Spleen (tissue), 7 donors: ENCODE data around the gene SLC8B1.

Experiments used
- CTCF ChIP-seq, 11 experiments: fragments of 200-600 bp in 7 of 11; fragments of 450-650 bp in 4 of 11; sonication (generic) in 4 of 11; IDR thresholded peaks in 8 of 11; conservative IDR thresholded peaks in 3 of 11; 1 replicate in 7 of 11; 2 replicates in 4 of 11; pipeline versions ENCODE4 v1.4.0 to v1.8.0; 2016 to 2021; ENCODE audit warnings: antibody characterized with exemption in 11 of 11, inconsistent platforms in 4 of 11, mild to moderate bottlenecking in 1 of 11
- POLR2A ChIP-seq, 3 donors: fragments of 450-650 bp; IDR thresholded peaks; one replicate each; pipeline ENCODE4 v1.5.1; 2017; ENCODE audit warnings: antibody characterized with exemption in 3 of 3, mild to moderate bottlenecking in 1 of 3
- POLR2AphosphoS5 ChIP-seq, 3 donors: sonication (generic); formaldehyde crosslinking; IDR thresholded peaks; one replicate each; pipeline ENCODE4 v1.5.1; 2017; ENCODE audit warnings: antibody characterized with exemption in 3 of 3
- donor health status: DM: no; HTN: no; CAD: no; lungs with moderate emphysema.
- donor health status: DM: no; HTN: no; CAD: no.
- donor health status: DM: no; HTN: no; CAD: no.

GRCh38 chr12:113359939-113360748 lies 25.2 kb upstream of the SLC8B1 start:
- TF ChIP-seq POLR2A (IDR thresholded peaks at IDR 0.05) (no peak), CTCF (IDR thresholded peaks at IDR 0.05 in 8 of 11, conservative IDR thresholded peaks at IDR 0.05 in 3 of 11) (no peak), POLR2AphosphoS5 (IDR thresholded peaks at IDR 0.05) (no peak)
